Measurements from ENCODE around the gene PTAFR. TPM values are rescaled to one million over a fixed set of nuclear protein-coding genes. Genes with fewer than 3 reads are reported as not detected.
A peak's percentile ranks its signal among the peaks of the same experiment; 100 is the strongest.

Gene PTAFR
- total RNA-seq, 2 experiments from 2014 or later = 0.47 to 0.53 TPM

DNA sequence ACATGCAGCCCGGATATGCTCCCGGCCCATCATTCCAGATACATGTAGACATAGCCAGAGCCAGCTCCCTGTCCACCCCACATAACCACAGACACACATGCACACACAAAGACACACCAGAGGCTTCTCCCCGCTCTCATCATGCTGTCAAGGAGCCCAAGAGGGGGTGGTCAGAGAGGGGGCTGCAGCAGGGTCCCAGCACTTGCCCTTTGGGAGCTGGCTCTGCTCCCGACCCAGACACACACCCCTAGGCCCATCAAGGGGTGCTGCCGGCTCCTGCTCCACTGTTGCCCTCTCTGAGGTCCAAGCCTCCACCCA lies 2.6 kb downstream of the PTAFR start:
- H3K4me3 ChIP-seq (ENCODE audit: low read length) = no peak overlapping the region
- ChIA-PET POLR2A (no interaction called here), CTCF (no interaction called here)
- H3K27ac ChIP-seq (ENCODE audit: low read depth in 1 of 2, low read length in 2 of 2) = no peak overlapping the region
- Mint-ChIP-seq H3K27me3 (no peaks in the 10 kb centered on the region), H3K4me3 (no peak overlapping the region), H3K9me3 (no peaks in the 10 kb centered on the region), H3K27ac (no peak overlapping the region), H3K4me1 (ENCODE audit: low read depth) (peaks cover 32% of the 10 kb centered on the region), H3K36me3 (ENCODE audit: low read depth) (no peaks in the 10 kb centered on the region)
- DNase-seq = no peak
- TF ChIP-seq, protein P1, sequence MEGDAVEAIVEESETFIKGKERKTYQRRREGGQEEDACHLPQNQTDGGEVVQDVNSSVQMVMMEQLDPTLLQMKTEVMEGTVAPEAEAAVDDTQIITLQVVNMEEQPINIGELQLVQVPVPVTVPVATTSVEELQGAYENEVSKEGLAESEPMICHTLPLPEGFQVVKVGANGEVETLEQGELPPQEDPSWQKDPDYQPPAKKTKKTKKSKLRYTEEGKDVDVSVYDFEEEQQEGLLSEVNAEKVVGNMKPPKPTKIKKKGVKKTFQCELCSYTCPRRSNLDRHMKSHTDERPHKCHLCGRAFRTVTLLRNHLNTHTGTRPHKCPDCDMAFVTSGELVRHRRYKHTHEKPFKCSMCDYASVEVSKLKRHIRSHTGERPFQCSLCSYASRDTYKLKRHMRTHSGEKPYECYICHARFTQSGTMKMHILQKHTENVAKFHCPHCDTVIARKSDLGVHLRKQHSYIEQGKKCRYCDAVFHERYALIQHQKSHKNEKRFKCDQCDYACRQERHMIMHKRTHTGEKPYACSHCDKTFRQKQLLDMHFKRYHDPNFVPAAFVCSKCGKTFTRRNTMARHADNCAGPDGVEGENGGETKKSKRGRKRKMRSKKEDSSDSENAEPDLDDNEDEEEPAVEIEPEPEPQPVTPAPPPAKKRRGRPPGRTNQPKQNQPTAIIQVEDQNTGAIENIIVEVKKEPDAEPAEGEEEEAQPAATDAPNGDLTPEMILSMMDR (IDR thresholded peaks at IDR 0.05) = no peak
- intact Hi-C loops (cut with DNase I, micrococcal nuclease) = no loop called here
- H3K36me3 ChIP-seq (ENCODE audit: insufficient read depth, low read length) = no peaks in the 10 kb centered on the region
- ATAC-seq (ENCODE audit: poor library complexity) = no peak
- H3K27me3 ChIP-seq (ENCODE audit: control insufficient read depth in 1 of 2, insufficient read depth in 2 of 2, low read length in 2 of 2) = no peaks in the 10 kb centered on the region
- H3K9me3 ChIP-seq (ENCODE audit: control insufficient read depth in 1 of 2, insufficient read depth in 1 of 2, low read length in 2 of 2) = no peaks in the 10 kb centered on the region
- peaks cover 40% of the 10 kb centered on the region for H3K4me1 ChIP-seq (ENCODE audit: insufficient read depth, low read length)

DNA sequence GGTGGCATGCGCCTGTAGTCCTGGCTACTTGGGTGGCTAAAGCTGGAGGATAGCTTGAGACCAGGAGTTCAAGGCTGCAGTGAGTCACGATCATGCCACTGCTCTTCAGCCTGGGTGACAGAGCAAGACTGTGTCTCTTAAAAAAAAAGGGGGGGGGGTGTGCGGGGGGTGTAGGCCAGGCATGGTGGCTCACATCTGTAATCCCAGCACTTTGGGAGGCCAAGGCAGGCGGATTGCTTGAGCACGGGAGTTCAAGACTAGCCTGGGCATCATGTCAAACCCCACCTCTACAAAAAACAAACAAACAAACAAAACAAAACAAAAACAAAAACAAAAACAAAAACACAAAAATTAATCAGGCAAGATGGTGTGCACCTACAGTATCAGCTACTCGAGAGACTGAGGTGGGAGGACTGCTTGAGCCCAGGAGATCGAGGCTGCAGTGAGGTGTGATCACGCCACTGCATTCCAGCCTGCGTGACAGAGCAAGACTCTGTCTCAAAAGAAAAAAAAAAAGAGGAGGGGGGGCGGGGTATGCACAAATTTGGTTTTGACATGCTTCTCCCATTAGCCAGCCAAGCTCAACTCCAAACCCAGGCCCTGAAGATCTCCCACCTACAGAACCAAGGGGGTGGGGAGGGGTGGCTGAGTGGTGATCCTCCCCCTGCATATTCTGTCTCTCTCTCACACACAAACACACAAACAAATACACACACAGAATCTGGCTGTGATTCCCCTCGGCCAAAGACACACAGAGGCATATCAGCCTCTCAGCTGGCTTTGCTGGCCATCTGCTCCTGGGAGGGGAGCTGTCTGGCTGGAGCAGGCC lies 3.1 kb downstream of the PTAFR start:
- Mint-ChIP-seq H3K27ac (no peak overlapping the region), H3K4me1 (ENCODE audit: low read depth) (peaks cover 38% of the 10 kb centered on the region), H3K9me3 (no peaks in the 10 kb centered on the region), H3K27me3 (no peaks in the 10 kb centered on the region), H3K36me3 (ENCODE audit: low read depth) (no peaks in the 10 kb centered on the region), H3K4me3 (no peak overlapping the region)
- DNase-seq = peak in 2 of 14 experiments; percentile 48 to 62
- H3K9me3 ChIP-seq (ENCODE audit: control insufficient read depth in 1 of 2, insufficient read depth in 1 of 2, low read length in 2 of 2) = no peaks in the 10 kb centered on the region
- no peaks in the 10 kb centered on the region for H3K36me3 ChIP-seq (ENCODE audit: insufficient read depth, low read length)
- intact Hi-C loops (cut with DNase I, micrococcal nuclease) = no loop called here
- no peak overlapping the region for H3K4me3 ChIP-seq (ENCODE audit: low read length)
- no peaks in the 10 kb centered on the region for H3K27me3 ChIP-seq (ENCODE audit: control insufficient read depth in 1 of 2, insufficient read depth in 2 of 2, low read length in 2 of 2)
- no peak for ATAC-seq (ENCODE audit: poor library complexity)
- POLR2A ChIA-PET = interaction anchor here (0.6 kb wide), 2 partner anchors 145 to 296 kb away, joined by 3 to 4 read pairs; no protein-coding TSS in a partner anchor
- H3K27ac ChIP-seq (ENCODE audit: low read depth in 1 of 2, low read length in 2 of 2) = no peak overlapping the region
- CTCF ChIA-PET = no interaction called here
- TF ChIP-seq, protein P1 (IDR thresholded peaks at IDR 0.05) = no peak
- H3K4me1 ChIP-seq (ENCODE audit: insufficient read depth, low read length) = peaks cover 45% of the 10 kb centered on the region

DNA sequence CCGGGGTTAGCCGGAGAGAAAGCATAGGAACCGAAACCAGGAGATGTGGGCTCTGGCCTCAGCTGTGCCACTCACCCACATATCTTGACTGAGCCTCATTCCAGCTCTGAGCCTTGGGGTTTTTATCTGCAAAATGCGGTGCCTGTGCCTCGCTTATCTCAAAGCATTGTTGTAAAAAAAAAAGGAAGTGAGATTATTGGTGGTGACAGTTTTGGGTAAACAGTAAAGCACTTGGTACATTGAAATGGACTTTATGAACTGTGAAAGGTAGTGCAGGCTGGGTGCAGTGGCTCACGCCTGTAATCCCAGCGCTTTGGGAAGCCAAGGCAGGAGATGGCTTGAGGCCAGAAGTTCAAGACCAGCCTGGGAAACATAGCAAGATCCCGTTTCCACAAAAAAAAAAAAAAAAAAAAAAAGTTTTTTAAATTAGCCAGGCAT lies 3.8 kb downstream of the PTAFR start:
- Mint-ChIP-seq H3K27ac (peak overlapping the region; percentile 7), H3K36me3 (ENCODE audit: low read depth) (no peaks in the 10 kb centered on the region), H3K9me3 (no peaks in the 10 kb centered on the region), H3K4me3 (peak overlapping the region; percentile 42), H3K27me3 (no peaks in the 10 kb centered on the region), H3K4me1 (ENCODE audit: low read depth) (peaks cover 41% of the 10 kb centered on the region)
- Histone ChIP-seq H3K36me3 (ENCODE audit: insufficient read depth, low read length) (no peaks in the 10 kb centered on the region), H3K4me1 (ENCODE audit: insufficient read depth, low read length) (peaks cover 46% of the 10 kb centered on the region), H3K4me3 (ENCODE audit: low read length) (no peak overlapping the region), H3K27ac (ENCODE audit: low read depth in 1 of 2, low read length in 2 of 2) (no peak overlapping the region), H3K9me3 (ENCODE audit: control insufficient read depth in 1 of 2, insufficient read depth in 1 of 2, low read length in 2 of 2) (no peaks in the 10 kb centered on the region), H3K27me3 (ENCODE audit: control insufficient read depth in 1 of 2, insufficient read depth in 2 of 2, low read length in 2 of 2) (no peaks in the 10 kb centered on the region)
- CTCF ChIA-PET = no interaction called here
- DNase-seq = peak in 4 of 14 experiments; percentile 13 to 61 (median 54)
- POLR2A ChIA-PET = interaction anchor here (0.6 kb wide), 2 partner anchors 145 to 296 kb away, joined by 3 to 4 read pairs; no protein-coding TSS in a partner anchor
- intact Hi-C loops (cut with DNase I, micrococcal nuclease) = no loop called here
- TF ChIP-seq, protein P1 (IDR thresholded peaks at IDR 0.05) = no peak
- peak; percentile 13 for ATAC-seq (ENCODE audit: poor library complexity)

Measured in CD4-positive, alpha-beta T cell (primary cell).